ENCODE results near the gene PDGFRA. TPM values are rescaled to one million over a fixed set of nuclear protein-coding genes. Genes with fewer than 3 reads are reported as not detected.

The PDGFRA gene
- polyA plus RNA-seq, 3 donors = not detected

DNA sequence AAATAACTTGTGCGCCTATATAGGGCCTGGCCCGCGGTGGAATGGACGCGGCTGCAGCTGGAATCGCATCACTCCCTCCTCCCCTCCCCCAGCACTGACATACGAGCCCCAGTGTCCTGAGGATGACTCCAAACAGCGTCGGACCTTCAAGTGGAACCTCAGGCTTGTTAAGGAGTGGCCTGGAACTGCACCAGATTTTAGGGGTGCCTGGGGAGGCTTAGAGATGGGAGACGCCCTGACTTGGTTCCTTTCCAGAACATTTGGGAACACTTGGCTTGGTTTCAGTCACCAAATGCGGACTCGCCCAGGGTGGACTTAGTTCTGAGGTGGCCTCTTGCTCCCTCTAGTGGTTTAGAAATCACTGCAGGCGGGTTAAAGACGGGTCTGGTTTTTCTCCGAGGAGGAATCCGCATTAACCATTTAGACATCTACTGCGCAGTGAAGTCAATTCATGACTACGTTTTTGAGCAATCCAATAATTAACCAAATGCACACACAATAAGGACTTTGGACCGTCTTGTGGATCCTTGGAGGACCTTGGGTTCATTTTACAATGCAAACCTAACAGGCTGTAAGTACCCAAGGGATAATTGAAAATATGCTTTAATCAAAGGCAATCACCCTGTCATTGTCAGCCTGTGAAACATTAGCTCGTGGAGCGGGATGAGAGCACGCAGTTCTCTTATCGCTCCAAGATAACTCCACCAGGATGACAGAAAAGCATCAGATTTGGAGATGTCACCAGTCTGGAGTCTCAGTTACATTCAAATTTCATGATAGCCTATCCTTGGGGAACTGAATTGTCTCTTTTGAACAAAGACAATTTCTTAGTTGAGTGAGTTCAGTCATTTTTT lies 11.2 kb upstream of the PDGFRA start:
- intact Hi-C loops (cut with micrococcal nuclease) = loop anchor here in 1 of 2 donors (5.0 kb wide), 1 partner anchor 311 kb away; no protein-coding TSS in a partner anchor
- WGBS (ENCODE audit: insufficient coverage) = 3% methylated on average over 19 of the region's 23 CpGs
- DNase-seq = peak; percentile 49 to 66 (median 62)
- Histone ChIP-seq H2AFZ (ENCODE audit: insufficient read depth, low read depth, low read length, poor library complexity, severe bottlenecking) (peak overlapping the region; percentile 67), H3K4me1 (ENCODE audit: control insufficient read depth in 1 of 2, insufficient read depth in 2 of 2, low read length in 2 of 2) (peaks cover 4 to 5% of the 10 kb centered on the region in 2 donors), H4K20me1 (ENCODE audit: insufficient read depth, low read length) (no peaks in the 10 kb centered on the region), H3K9me3 (replicated peaks in 1 of 2; ENCODE audit: control insufficient read depth in 1 of 2, insufficient read depth in 1 of 2, low read length in 2 of 2) (no peaks in the 10 kb centered on the region), H3K27me3 (ENCODE audit: control insufficient read depth in 2 of 2, insufficient read depth in 2 of 2, low read length in 2 of 2) (peaks cover 4 to 29% of the 10 kb centered on the region in 2 donors), H3K4me2 (replicated peaks; ENCODE audit: extremely low read depth, low read length, poor library complexity, severe bottlenecking) (peak overlapping the region; percentile 67), H3K27ac (ENCODE audit: low read depth in 1 of 2, low read length in 2 of 2) (no peak overlapping the region), H3K36me3 (replicated peaks in 1 of 2; ENCODE audit: control insufficient read depth in 1 of 2, insufficient read depth in 2 of 2, low read length in 2 of 2) (no peaks in the 10 kb centered on the region), H3K4me3 (replicated peaks in 1 of 3; ENCODE audit: low read depth in 2 of 3, low read length in 3 of 3) (peak overlapping the region in 2 of 3 experiments; percentile 23 to 63), H3K79me2 (ENCODE audit: insufficient read depth, low read length) (no peaks in the 10 kb centered on the region), H3K9ac (ENCODE audit: insufficient read depth, low read length, poor library complexity, severe bottlenecking) (no peak overlapping the region)
- H3K36me3 Mint-ChIP-seq = no peaks in the 10 kb centered on the region
- no peaks in the 10 kb centered on the region for H3K9me3 Mint-ChIP-seq
- peak overlapping the region in 1 of 7 donors; percentile 61 for H3K27ac Mint-ChIP-seq
- peaks cover 38 to 48% (median 41%) of the 10 kb centered on the region in 3 donors for H3K27me3 Mint-ChIP-seq (ENCODE audit: low read depth in 3 of 3)
- TF ChIP-seq, protein P1, sequence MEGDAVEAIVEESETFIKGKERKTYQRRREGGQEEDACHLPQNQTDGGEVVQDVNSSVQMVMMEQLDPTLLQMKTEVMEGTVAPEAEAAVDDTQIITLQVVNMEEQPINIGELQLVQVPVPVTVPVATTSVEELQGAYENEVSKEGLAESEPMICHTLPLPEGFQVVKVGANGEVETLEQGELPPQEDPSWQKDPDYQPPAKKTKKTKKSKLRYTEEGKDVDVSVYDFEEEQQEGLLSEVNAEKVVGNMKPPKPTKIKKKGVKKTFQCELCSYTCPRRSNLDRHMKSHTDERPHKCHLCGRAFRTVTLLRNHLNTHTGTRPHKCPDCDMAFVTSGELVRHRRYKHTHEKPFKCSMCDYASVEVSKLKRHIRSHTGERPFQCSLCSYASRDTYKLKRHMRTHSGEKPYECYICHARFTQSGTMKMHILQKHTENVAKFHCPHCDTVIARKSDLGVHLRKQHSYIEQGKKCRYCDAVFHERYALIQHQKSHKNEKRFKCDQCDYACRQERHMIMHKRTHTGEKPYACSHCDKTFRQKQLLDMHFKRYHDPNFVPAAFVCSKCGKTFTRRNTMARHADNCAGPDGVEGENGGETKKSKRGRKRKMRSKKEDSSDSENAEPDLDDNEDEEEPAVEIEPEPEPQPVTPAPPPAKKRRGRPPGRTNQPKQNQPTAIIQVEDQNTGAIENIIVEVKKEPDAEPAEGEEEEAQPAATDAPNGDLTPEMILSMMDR (IDR thresholded peaks at IDR 0.05) = peak; percentile 85
- peaks cover 4% of the 10 kb centered on the region for H3K4me1 Mint-ChIP-seq
- peak overlapping the region; percentile 62 to 81 for H3K4me3 Mint-ChIP-seq

DNA sequence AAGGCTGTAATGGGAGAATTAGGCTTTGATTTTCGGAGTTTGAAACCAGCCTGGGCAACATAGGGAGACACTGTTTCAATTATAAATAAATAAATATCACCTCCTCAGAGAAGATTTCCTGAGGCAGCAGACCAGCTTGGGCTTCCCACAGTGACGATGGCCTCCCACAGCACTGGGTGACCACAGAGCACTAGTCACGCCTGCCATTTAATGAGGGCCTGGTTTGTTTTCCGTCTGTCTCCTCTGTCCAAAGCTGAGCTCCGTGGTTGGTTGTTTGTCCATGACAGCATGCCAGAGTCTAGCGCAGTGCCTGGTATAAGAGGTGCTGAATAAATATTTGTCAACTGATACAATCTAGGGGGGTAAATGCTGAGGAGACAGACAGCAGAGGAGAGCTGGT lies 10.4 kb upstream of the PDGFRA start:
- no peaks in the 10 kb centered on the region for H3K79me2 ChIP-seq (ENCODE audit: insufficient read depth, low read length)
- H2AFZ ChIP-seq (ENCODE audit: insufficient read depth, low read depth, low read length, poor library complexity, severe bottlenecking) = no peak overlapping the region
- H4K20me1 ChIP-seq (ENCODE audit: insufficient read depth, low read length) = no peaks in the 10 kb centered on the region
- Mint-ChIP-seq H3K9me3 (peaks cover 0 to 1% (median 0%) of the 10 kb centered on the region in 7 donors), H3K4me1 (peaks cover 4% of the 10 kb centered on the region), H3K27ac (no peak overlapping the region), H3K27me3 (ENCODE audit: low read depth in 3 of 3) (peaks cover 43 to 54% (median 44%) of the 10 kb centered on the region in 3 donors), H3K36me3 (no peaks in the 10 kb centered on the region), H3K4me3 (peak overlapping the region in 1 of 2 donors; percentile 36)
- H3K36me3 ChIP-seq (replicated peaks in 1 of 2; ENCODE audit: control insufficient read depth in 1 of 2, insufficient read depth in 2 of 2, low read length in 2 of 2) = no peaks in the 10 kb centered on the region
- H3K9me3 ChIP-seq (replicated peaks in 1 of 2; ENCODE audit: control insufficient read depth in 1 of 2, insufficient read depth in 1 of 2, low read length in 2 of 2) = no peaks in the 10 kb centered on the region
- 89% methylated on average over 5 of the region's 6 CpGs for WGBS (ENCODE audit: insufficient coverage)
- intact Hi-C loops (cut with micrococcal nuclease) = loop anchor here in 1 of 2 donors (5.0 kb wide), 1 partner anchor 311 kb away; no protein-coding TSS in a partner anchor
- no peak for DNase-seq
- no peak overlapping the region for H3K9ac ChIP-seq (ENCODE audit: insufficient read depth, low read length, poor library complexity, severe bottlenecking)
- no peak overlapping the region for H3K4me2 ChIP-seq (replicated peaks; ENCODE audit: extremely low read depth, low read length, poor library complexity, severe bottlenecking)
- peaks cover 4 to 5% of the 10 kb centered on the region in 2 donors for H3K4me1 ChIP-seq (ENCODE audit: control insufficient read depth in 1 of 2, insufficient read depth in 2 of 2, low read length in 2 of 2)
- TF ChIP-seq, protein P1 (IDR thresholded peaks at IDR 0.05) = no peak
- no peak overlapping the region for H3K27ac ChIP-seq (ENCODE audit: low read depth in 1 of 2, low read length in 2 of 2)
- peaks cover 4 to 36% of the 10 kb centered on the region in 2 donors for H3K27me3 ChIP-seq (ENCODE audit: control insufficient read depth in 2 of 2, insufficient read depth in 2 of 2, low read length in 2 of 2)
- no peak overlapping the region for H3K4me3 ChIP-seq (replicated peaks in 1 of 3; ENCODE audit: low read depth in 2 of 3, low read length in 3 of 3)
